Mammary epithelial cell (primary cell): ENCODE results near the gene TACC2.

ENCODE experiments used
- CTCF ChIP-seq, 2 donors: IDR thresholded peaks in 1 of 2; conservative IDR thresholded peaks in 1 of 2; 2 replicates each; pipeline ENCODE4 v1.5.1; 2011 to 2012; ENCODE audit warnings: inconsistent platforms in 2 of 2, low read length in 2 of 2, mild to moderate bottlenecking in 2 of 2, control low read depth in 1 of 2, low read depth in 1 of 2; ENCODE audit not compliant: insufficient read depth in 1 of 2; ENCODE audit errors: extremely low read depth in 1 of 2
- EZH2 ChIP-seq: IDR thresholded peaks from 2 replicates; pipeline ENCODE4 v1.6.1; 2012; ENCODE audit warnings: low read length, inconsistent platforms, borderline replicate concordance

GRCh38 chr10:122216047-122216446, 227.1 kb downstream of the TACC2 start:
- TF ChIP-seq CTCF (conservative IDR thresholded peaks at IDR 0.05 in 1 of 2, IDR thresholded peaks at IDR 0.05 in 1 of 2; ENCODE audit: extremely low read depth in 1 of 2, insufficient read depth in 1 of 2, low read depth in 1 of 2, low read length in 2 of 2), result no peak
- TF ChIP-seq EZH2, result no peak
